Vagina (tissue), 2 donors: ENCODE results near the gene PDE2A. TPM values are rescaled to one million over a fixed set of nuclear protein-coding genes. Genes with fewer than 3 reads are reported as not detected.

Experiments
- DNase-seq, 2 donors: peaks; one replicate each; pipeline ENCODE4 v3.0.0-alpha.2; 2017; ENCODE audit errors: extremely low spot score in 2 of 2
- H3K27ac ChIP-seq: fragments of 200-600 bp; sonication (generic); one replicate; pipeline ENCODE4 v1.5.1; 2019
- H3K27me3 ChIP-seq: fragments of 200-600 bp; sonication (generic); one replicate; pipeline ENCODE4 v1.5.1; 2019
- H3K36me3 ChIP-seq, 2 donors: fragments of 200-600 bp; sonication (generic); one replicate each; pipeline ENCODE4 v1.5.1; 2017 to 2019
- H3K4me1 ChIP-seq: fragments of 200-600 bp; sonication (generic); one replicate; pipeline ENCODE4 v1.5.1; 2019
- H3K4me3 ChIP-seq, 2 donors: fragments of 200-600 bp; sonication (generic); 1 replicate in 1 of 2; 2 replicates in 1 of 2; pipeline ENCODE4 v1.5.1; 2016 to 2019
- H3K9me3 ChIP-seq: fragments of 200-600 bp; sonication (generic); one replicate; pipeline ENCODE4 v1.5.1; 2019
- CTCF ChIP-seq, 3 experiments: fragments of 450-650 bp in 2 of 3; fragments of 200-600 bp in 1 of 3; sonication (generic) in 1 of 3; IDR thresholded peaks; one replicate each; pipeline ENCODE4 v1.5.1; 2017 to 2019; ENCODE audit warnings: antibody characterized with exemption in 3 of 3, mild to moderate bottlenecking in 2 of 3, moderate library complexity in 2 of 3
- POLR2A ChIP-seq, 2 donors: fragments of 450-650 bp; IDR thresholded peaks; one replicate each; pipeline ENCODE4 v1.6.1; 2017; ENCODE audit warnings: antibody characterized with exemption in 2 of 2, mild to moderate bottlenecking in 2 of 2, moderate library complexity in 2 of 2
- POLR2AphosphoS5 ChIP-seq, 2 donors: sonication (generic); formaldehyde crosslinking; IDR thresholded peaks; one replicate each; pipeline ENCODE4 v1.9.0; 2017; ENCODE audit warnings: antibody characterized with exemption in 2 of 2, mild to moderate bottlenecking in 2 of 2, low read depth in 1 of 2; ENCODE audit not compliant: insufficient read depth in 1 of 2
- intact Hi-C: fragments of 100-400 bp; cut with DNase I; formaldehyde crosslinking; loops from one replicate; pipeline ENCODE4 v1.15.1; 2023
- total RNA-seq: library from RNA; depleted of rRNA; stranded (reverse); fragments of >200 nt; gene quantifications from one replicate; pipeline ENCODE4 v1.2.3, GENCODE V29; 2016

The PDE2A gene
- total RNA-seq, 1 donor from 2014 or later: 57.0 TPM

GRCh38 chr11:72637198-72637597 lies 37.0 kb downstream of the PDE2A start:
- no peak overlapping the region for H3K4me3 ChIP-seq
- intact Hi-C loops: no loop called here
- no peak overlapping the region for H3K27ac ChIP-seq
- TF ChIP-seq POLR2AphosphoS5 (IDR thresholded peaks at IDR 0.05; ENCODE audit: insufficient read depth in 1 of 2, low read depth in 1 of 2) (no peak), POLR2A (IDR thresholded peaks at IDR 0.05) (no peak), CTCF (IDR thresholded peaks at IDR 0.05) (no peak)
- H3K4me1 ChIP-seq: peaks cover 6% of the 10 kb centered on the region
- no peaks in the 10 kb centered on the region for H3K36me3 ChIP-seq
- no peaks in the 10 kb centered on the region for H3K27me3 ChIP-seq
- DNase-seq: no peak
- H3K9me3 ChIP-seq: no peaks in the 10 kb centered on the region

- no peak for DNase-seq
- no peak overlapping the region for H3K4me3 ChIP-seq
- TF ChIP-seq POLR2A (IDR thresholded peaks at IDR 0.05) (no peak), CTCF (IDR thresholded peaks at IDR 0.05) (no peak), POLR2AphosphoS5 (IDR thresholded peaks at IDR 0.05; ENCODE audit: insufficient read depth in 1 of 2, low read depth in 1 of 2) (no peak)
- no peaks in the 10 kb centered on the region for H3K36me3 ChIP-seq
- no peaks in the 10 kb centered on the region for H3K4me1 ChIP-seq
- H3K27me3 ChIP-seq: no peaks in the 10 kb centered on the region
- intact Hi-C loops: no loop called here
- no peak overlapping the region for H3K27ac ChIP-seq
- no peaks in the 10 kb centered on the region for H3K9me3 ChIP-seq
Measured at GRCh38 chr11:72636376-72636775, 37.8 kb downstream of the PDE2A start.

DNA sequence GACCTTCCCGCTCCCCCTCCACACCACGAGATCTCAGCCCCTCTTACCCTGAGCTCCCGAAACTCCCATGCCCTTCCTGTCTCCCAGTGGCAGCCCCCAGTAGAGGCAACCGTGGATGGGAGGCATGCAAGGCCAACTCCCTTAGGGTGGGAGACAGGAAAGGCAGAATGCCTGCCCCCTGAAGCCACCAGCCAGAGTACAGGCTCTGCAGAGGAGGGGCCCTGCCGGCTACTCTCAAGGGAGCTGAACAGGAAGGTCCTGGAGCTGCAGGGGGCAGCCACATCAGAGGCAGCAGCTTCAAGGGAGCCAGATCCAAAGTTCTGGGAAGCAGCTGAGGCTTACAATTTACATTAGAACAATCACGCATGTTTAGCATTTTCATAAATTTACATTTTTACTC lies 38.3 kb downstream of the PDE2A start:
- no peak for DNase-seq
- Histone ChIP-seq H3K4me3 (no peak overlapping the region), H3K36me3 (no peaks in the 10 kb centered on the region), H3K9me3 (no peaks in the 10 kb centered on the region), H3K4me1 (no peaks in the 10 kb centered on the region), H3K27ac (no peak overlapping the region), H3K27me3 (no peaks in the 10 kb centered on the region)
- TF ChIP-seq POLR2A (IDR thresholded peaks at IDR 0.05): no peak
- no peak for TF ChIP-seq CTCF (IDR thresholded peaks at IDR 0.05)
- TF ChIP-seq POLR2AphosphoS5 (IDR thresholded peaks at IDR 0.05; ENCODE audit: insufficient read depth in 1 of 2, low read depth in 1 of 2): no peak
- intact Hi-C loops: no loop called here

DNA sequence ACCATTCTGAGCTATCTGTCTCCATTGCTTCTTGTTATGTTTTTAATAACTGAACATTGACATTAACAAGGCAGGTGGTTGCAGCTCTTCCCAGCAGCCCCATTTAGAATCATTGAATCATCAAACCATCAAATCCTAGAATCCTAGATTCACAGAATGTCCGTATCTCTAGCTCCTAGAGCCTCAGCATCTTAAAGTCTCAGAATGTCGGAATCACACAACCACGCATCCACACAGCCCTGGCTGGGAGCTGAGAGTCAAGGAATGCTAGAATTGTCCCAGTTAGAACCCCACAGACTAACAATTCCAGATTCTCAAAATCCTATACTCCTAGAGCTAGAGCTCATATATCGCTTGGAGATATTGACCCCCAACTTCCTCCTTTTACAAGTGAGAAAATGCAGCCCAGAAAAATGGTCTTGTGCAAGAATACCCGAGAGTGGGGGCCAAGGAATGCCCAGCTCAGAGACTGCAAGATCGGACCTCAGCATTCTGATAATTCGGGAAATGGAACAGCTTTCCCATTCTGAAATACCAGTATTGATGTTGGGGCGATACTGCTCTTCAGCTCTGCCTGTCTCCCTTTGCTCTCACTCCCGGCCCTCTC lies 38.8 kb downstream of the PDE2A start:
- Histone ChIP-seq H3K27ac (no peak overlapping the region), H3K4me1 (peaks cover 5% of the 10 kb centered on the region), H3K36me3 (no peaks in the 10 kb centered on the region), H3K9me3 (no peaks in the 10 kb centered on the region), H3K4me3 (no peak overlapping the region), H3K27me3 (no peaks in the 10 kb centered on the region)
- no peak for TF ChIP-seq POLR2A (IDR thresholded peaks at IDR 0.05)
- TF ChIP-seq POLR2AphosphoS5 (IDR thresholded peaks at IDR 0.05; ENCODE audit: insufficient read depth in 1 of 2, low read depth in 1 of 2): no peak
- no peak for TF ChIP-seq CTCF (IDR thresholded peaks at IDR 0.05)
- DNase-seq: no peak
- intact Hi-C loops: no loop called here

GRCh38 chr11:72634472-72635095 lies 39.6 kb downstream of the PDE2A start:
- H3K36me3 ChIP-seq: no peaks in the 10 kb centered on the region
- DNase-seq: no peak
- H3K4me1 ChIP-seq: peaks cover 9% of the 10 kb centered on the region
- TF ChIP-seq CTCF (IDR thresholded peaks at IDR 0.05) (no peak), POLR2AphosphoS5 (IDR thresholded peaks at IDR 0.05; ENCODE audit: insufficient read depth in 1 of 2, low read depth in 1 of 2) (no peak), POLR2A (IDR thresholded peaks at IDR 0.05) (no peak)
- H3K4me3 ChIP-seq: no peak overlapping the region
- no peaks in the 10 kb centered on the region for H3K9me3 ChIP-seq
- intact Hi-C loops: no loop called here
- no peaks in the 10 kb centered on the region for H3K27me3 ChIP-seq
- H3K27ac ChIP-seq: no peak overlapping the region
